ENCODE results near the gene ZNF492.
A peak's percentile ranks its signal among the peaks of the same experiment; 100 is the strongest.
"Not testable (repeated sequence)": the region's sequence is repeated elsewhere in the genome, so short reads cannot be mapped to it uniquely, and the experiment has no call there.

The ZNF492 gene

DNA sequence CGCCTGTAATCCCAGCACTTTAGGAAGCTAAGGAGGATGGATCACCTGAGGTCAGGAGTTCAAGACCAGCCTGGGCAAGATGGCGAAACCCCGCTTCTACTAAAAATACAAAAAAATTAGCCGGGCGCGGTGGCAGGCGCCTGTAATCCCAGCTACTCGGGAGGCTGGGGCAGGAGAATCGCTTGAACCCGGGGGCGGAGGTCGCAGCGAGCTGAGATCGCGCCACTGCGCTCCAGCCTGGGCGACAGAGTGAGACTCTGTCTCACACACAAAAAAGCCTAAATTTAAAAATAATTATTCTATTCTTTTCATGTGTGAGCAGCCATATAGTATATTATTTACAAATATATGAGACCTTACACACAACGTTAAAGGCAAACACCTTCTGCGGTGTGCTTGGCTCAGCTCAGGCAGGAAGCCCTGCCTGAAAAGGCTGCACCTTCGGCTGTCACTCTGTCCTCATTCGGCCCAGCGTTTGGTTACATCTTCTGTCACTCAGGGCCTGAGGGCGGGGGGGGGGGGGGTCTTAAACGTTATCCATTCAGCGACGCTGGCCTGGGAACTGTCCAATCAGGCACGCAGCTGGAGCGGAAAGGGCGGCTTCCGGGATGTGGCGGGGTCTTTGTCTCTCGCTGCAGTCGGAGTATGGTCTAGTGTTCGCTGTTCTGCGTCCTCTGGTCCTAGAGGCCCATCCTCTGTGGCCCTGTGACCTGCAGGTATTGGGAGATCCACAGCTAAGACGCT is at the start of gene ZNF492:
TSS of gene ZNF492 (plus strand) at position 619 of the 744 bp plus-strand sequence. CDS start 19,076 bp downstream, outside the sequence.
- DNase-seq: peak; percentile 84

DNA sequence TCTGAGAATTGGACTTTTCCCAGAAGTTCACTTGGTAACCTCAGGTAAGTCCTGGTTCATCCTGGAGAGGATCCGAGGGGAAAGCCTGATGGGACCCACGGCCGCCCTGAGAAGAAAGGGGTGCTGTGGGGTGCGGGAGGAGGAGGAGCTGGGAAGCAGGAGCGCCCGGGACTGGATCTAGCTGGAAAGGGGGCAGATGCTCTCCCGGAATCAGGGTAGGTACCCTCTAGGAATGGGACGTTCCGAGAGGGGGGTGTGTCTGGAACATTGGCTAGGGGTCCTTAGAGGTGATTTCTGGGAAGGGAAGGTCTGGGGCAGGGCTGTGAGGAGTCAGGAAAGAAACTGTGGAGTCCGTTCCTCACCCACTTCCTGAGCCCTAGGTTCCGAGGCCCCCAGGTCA is 38.7 kb upstream of the ZNF492 start:
- DNase-seq: no peak

DNA sequence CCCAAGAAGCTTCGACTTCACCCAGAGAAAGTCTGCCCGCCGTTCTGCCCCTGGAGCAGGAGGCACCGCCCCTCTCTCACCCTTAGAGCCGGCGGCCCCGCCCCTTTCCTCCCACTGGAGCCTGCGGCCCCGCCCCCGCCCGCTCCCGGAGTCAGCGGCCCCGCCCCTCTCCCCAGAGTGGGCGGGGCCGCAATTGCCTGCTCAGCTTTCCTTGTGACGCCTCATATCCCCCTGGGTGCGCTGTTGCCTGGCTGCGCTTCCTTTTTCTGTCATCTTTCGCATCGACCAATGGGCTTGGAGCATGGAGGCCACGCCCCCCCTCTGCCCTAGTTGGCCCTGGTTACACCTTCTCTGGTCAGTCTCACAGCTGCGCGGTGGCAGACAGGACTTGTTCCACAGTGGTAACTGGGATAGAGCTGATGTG is 38.2 kb upstream of the ZNF492 start:
- DNase-seq: no peak

DNA sequence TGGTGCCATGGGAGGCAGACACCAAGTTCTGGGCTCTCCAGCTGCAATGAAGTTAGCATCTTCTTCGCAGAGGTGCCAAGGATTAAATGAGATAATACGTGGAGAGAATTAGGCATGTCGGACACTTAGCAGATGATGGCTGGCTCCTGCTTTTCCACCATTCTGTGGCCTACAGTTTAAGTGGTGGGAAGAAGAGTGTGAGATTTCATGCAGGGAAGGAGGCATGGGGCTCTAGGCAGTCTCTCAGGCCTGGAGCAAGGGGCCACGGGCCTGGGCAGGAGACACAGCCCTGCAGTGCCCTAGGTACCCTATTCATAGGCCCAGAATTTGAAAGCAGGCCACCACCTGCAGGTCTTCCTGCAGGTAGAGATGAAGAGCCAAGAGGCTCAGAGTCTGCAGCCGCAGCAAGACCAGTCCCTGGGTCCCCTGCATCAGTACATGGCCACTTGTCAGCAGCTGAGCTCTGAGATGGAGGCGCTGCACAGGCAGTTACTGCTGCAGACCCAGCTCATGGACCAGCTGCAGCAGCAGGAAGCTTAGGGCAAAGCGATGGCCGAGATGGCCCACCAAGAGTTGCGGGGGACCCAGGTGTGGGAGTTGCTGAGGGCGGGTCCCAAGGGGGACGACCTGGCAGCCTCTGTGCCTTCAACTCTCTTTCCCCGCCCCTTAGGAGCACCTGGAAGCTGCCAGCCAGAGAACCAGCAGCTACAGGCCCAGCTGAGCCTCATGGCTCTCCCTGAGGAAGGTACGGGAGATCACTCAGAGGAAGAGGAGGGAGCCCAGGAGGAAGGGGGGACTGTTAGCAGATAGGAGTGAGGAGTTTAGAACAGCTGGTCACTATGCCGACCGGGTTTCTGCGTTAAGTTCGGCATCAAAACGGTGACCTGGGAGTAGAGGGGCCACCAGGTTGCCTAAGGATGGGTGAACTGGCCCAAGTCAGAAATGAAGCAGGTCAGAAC is 33.2 kb upstream of the ZNF492 start:
- DNase-seq: no peak

DNA sequence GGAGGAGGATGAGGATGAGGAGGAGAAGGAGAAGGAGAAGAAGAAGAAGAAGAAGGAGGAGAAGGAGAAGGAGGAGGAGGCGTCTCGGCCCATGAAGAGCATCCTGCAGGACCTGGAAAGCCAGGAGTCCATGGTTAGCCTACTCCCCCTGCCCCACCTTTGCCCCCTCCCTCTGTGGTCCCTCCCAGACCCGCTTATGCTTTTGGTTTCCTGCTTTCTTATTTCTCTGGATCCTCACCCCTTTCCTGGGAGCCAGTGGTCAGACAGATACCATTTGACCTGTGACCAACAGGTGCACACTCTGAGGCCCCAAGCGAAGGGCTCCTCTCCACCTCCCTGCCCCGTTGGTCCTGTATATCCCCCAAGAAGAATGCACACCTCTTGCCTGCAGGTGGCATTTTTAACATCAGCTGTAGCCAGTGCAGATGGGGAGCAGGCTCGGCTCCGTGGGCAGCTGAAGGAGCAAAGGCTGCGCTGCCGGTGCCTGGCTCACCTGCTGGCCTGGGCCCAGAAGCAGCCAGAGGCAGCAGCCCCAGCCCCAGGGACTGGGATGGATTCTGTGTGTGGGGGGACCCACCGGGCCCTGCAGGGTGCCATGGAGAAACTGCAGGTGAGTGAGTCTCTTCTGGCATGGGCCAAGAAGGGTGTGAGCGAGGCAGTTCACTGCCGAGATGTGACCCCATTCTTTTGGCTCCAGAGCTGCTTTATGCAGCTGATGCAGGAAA is 32.1 kb upstream of the ZNF492 start:
- DNase-seq: no peak

DNA sequence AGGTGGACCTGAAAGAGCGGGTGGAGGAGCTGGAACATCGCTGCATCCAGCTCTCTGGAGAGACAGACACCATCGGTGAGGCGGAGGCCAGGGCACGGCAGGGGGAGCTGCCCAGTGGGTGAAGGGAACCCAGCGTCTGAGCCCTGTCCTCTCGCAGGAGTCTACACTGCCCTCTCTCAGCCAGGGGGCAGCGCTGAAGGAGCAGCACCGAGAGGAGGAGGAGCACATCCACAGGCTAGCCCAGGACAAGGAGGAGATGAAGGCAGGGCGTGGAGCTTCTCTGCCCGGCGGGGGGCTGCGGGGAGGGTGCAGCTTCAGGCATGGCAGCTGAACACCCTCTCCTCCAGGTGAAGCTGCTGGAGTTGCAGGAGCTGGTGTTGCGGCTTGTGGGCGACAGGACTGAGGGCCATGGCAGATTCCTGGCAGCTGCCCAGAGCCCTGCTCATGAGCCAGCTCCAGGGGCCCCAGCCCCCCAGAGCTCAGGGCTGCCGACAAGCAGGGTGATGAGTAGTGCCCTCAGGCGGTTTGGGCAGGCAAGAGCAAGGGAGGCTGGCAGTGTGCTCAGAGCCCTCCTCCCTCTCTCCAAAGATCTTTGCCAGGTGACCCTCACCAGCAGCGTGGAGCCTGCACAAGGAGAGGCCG is 31.4 kb upstream of the ZNF492 start:
- DNase-seq: no peak

DNA sequence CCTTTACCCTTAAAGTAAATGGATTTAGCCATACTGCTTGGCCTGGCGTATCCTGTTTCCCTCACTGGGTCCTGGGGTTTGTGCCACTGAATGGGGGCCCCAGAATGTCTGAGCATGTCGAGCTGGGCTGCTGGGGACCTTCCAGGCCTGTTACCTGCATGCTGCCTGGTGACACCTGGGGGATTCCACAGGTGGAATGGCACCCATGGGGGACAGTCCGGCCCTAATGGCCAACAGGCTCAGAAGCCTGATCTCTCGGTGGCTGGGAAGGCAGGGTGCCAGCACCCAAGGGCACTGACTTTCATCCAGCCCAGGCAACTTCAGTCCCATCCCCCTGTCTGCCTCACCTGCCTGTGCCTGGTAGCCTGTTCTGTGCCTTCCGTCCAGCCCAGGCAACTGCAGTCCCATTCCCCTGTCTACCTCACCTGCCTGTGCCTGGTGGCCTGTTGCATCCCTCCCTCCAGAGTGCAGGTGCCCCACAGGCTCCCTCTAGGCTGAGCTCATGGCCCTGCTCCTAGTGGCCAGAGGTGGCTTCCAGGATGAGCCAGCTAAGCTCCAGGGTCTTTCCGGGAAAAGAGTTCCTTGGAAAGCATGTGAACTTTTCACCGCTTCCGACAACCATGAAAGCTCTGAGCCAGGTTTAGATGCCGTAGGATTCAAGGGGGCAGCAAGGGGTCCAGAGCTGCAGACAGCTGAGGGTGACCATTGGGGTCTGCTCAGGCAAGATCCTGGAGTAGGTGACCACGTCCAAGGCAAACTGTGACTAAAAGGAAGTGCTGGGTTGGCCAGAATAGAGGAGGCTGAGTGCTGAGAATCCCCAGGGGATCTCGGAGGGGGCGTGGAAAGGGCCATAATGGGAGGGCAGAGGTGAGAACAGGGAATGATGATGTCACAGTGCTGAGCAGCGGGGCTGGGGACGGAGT is 30.3 kb upstream of the ZNF492 start:
- DNase-seq: no peak

DNA sequence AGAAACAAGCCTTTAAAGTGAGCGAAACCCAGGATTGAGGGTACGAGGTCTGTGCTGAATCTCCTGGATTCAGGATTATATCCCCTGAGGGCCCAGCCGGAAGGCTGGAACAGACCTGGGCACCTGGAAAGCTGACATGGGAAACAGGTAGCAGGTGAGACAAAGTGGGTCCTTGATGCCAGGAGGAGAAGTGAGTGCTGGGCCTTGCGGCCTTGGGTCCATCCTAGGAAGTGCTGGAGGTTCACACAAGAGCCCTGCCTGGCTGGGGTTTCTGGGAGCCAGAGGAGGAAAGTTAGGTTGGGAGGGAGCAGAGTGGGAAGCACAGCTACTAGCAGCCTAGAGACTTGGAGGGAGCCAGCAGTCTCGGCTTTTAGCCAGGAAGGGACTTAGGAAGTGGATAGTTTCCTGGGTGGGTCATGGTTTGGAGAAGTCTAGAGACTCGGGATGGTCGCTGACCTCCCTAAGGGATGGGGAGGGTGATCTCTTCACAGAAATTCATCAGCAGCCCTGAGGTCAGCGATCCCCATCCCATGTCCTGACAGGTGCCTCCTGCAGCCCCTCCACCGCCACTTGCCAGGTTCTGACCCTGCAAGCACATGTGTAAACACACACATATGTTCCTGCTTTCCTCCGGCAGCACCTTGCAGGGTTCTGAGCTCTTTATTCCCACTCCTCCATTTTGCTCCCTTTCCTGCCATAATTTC is 29.4 kb upstream of the ZNF492 start:
- DNase-seq: no peak

DNA sequence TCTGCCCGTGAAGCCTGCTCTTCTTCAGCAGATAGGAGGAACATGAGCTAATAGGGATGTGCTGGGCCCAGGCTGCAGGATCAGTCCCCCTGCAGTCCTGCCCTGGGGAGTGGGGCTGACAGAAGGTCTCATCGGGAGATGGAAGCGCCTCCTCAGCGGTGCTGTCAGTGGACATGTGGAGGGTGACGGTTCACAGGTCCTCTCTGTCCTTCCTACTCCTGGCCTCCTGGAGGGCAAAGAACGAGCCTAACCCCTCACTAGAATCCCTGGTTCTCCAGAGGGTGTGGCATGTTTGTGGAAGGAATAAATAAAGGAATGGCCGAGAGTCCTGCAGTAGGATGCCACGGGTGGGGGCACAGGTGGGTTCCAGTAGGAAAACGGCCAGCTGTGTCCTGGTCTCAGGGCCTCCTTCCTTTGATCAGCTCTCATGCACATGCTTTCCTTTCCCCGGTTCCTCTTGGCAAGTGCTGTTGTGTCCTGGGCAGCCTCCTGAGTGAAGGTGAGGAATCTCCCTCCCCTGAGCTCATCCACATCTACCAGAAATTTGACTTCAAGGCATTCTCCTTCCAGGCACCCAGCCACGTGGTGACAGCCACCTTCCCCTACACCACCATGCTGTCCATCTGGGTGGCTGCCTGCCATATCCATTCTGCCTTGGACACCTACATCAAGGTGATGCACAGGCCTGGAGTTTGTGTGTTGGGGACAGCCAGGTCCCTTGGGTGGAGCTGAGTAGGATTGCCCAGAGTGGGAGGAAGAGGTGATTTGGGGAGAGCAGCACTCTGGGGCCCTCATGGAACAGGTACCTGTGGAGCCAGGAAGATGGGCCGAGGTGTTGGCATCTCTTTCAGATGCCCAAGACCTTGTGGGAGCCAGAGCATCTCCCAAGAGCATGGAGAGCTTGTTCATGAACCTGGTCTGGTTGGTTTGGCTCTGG is 28.6 kb upstream of the ZNF492 start:
- no peak for DNase-seq

DNA sequence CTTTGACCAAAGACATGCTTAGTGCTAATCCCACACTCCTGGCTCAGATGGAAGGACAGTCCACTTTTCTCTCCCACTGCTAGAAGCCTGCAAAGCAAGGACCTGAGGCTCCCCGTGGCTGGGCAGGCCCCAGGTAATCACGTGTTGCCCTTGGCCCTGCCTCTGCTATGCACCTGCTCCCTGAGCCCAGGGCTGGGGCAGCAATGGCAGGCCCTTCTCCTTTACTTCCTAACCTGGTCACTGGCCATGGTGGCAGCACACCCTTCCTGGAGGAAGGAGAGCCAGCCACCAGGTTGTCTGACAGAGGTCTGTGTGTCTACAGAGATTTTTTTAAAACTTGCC is 27.9 kb upstream of the ZNF492 start:
- DNase-seq: no peak

DNA sequence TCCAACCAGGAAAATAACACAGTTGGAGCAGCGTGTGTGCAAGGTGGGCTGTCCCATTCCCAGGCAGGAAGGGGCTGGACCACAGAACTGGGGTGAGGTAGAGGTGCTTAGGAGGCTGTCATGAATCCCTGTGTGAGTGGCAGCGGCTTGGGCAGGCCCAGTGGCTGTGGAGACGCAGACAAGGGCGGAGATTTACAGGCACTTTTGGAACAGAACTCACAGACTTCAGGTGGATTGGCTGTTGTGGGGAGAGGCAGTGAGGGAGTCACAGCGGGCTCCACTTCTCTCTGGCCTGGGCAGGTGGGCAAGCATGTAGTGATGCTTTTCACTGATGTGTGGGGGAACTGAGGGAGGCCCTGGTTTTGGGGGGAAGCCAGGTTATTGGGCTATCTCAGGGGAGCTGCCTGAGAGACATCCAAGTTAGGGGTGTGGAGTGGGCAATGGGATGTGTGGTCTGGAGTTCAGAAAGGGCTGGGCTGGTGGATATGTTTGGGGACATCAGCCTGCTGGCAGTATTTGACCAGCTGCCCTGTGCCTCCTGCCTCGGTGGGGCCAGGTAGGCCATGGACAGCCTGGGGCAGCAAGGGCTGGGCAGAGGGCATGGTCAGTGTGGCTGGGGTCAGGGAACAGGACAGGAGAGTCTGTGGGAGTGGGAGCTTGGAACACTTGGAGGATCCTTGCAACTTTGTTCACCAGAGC is 27.0 kb upstream of the ZNF492 start:
- DNase-seq: no peak

DNA sequence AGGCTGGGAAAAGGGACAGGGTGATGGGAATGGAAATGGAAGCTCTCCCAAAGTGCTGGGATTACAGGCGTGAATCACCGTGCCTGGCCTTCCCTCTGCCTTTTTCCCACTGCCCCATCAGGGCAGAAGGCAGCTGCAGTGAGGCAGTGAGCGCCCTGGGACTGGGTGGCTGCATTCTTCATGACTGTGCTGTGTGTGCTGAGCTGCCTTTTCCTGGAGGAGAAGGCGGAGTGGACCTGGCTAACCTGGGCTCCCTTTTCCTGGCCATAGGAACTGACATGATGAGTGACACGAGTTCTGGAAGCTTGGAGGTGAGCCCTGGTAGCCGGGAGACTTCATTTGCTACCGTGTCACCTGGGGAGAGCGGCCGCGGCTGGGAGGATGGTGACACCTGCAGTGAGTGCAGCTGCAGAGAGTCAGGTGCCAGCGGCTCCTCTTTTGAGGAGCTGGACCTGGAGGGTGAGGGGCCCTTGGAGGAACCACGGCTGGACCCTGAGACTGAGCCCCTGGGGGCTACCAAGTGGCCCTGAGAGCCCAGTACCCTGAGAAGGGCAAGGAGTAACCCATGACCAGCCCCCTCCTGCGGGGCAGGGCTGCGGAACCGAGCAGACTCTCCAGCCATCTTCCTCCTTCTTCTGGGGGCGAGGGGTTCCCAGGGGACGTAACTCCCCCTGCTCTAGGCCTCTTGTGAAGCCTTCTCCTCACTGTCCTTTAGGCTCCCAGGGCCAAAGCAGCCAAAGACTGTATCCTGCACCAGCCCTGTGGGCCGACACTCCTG is 26.3 kb upstream of the ZNF492 start:
- DNase-seq: no peak

DNA sequence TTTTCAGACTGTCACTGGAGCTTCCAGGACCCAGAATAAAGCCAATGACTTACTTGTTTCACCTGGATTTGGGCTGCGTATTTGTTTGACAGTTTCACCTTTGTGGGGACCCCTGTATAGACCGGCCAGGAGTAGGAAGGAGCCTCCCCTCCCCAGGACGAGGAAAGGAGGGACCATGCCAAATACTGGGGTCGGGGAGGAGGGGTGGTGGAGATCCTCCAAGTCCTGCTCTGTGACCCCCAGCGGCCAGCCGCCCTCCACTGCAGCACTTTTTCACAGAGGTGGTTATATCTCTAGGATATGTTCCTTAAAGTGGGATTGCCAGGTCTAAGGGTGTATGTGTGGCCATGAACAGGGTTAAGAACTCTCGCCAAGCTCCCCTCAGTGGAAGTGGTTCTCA is 25.7 kb upstream of the ZNF492 start:
- DNase-seq: no peak

DNA sequence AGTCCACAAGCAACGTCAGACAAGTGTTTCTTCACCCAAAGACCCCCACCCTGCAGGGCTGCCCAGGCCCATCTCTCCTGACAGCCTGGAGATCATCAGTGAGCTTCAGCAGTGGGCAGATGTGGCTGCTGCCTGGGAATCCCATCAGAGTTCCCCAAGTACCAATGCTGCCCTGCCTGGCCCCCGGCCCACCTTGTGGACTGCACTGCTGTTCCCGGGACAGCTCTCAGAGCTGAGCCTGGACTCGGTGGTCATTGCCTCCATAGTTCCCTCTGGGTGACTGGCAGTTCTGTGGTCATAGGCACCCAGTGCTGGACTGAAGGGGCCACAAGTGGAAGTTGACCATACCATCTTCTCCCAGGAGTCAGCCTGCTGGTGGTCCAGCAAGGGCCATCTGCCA is 24.5 kb upstream of the ZNF492 start:
- DNase-seq: no peak

DNA sequence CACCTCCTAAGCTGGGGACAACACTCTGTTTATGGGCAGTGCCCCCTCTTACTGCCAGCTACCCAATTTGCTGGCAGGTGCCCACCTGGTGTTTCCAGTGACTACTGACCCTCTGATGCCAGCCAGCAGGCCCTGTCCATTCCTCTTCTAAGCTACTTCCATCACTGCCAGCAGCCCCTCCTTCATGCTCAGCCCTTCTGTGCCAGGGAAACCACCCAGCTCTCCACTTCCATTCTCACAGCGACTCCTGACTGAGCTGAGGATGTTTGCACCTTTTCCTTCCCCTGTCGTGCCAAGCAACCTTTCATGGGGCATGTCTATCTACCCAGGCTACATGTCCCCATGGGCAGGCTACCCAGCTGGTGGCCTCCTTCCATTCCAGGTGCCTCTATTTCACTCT is 24.0 kb upstream of the ZNF492 start:
- no peak for DNase-seq

DNA sequence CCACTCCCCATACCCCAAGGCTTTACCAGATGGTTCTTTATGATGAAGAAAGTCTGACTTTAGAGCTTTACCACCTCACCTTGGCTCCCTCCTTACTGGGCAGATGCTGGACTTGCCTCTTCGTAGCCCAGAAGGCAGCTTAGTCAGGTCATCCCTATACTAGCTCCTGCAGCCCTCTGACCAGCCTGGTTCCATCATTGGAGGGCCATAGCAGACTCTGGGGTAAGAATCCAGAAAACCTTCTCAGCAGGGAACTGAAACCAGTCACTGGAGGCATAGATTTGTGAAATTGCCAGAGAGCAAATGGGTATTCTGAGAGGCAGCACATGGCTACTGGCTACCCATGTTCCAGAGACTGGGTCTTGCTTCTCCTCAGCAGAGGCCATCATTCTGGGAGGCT is 21.8 kb upstream of the ZNF492 start:
- no peak for DNase-seq

DNA sequence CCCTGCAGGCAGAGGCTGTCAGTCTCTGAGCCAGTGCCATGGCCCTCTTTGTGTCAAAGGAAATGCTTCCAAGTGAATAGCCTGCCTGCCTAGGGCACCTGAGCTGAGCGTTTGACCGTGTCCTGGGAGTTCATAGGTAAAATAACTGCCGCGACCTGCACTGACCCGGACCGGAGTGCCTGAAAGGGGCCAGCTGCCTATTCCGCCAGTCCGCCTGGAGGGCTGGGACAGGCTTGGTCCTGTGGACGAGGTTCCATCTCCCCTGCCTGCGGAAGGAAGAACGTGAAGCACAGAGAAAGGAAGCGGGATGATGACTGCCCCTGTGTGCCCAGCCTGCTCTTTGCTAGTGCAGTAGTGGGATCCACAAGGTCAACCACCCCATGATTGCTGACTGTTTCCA is 17.5 kb upstream of the ZNF492 start:
- no peak for DNase-seq

DNA sequence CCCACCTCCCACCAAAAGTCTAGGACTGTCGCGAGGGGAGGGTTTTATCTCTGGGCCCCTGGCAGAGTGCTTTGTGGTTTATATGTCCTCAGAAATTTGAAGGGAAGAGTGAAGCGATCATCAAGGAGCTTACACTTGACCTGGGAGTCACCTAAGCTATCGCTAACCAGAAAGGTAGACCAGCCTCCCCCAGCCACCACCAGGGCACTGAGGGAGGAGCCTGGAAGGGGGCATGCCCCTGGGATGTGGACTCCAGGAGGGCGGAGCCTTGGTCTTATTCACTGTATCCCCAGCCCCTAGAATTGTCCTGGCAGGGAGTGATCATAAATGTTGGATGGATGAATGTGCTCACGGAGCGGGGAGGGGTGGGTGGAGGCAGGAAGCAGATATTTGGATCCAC is 16.9 kb upstream of the ZNF492 start:
- not testable (repeated sequence) for DNase-seq
